ENCODE measurements around the gene LYRM1.

- TF ChIP-seq CTCF (conservative IDR thresholded peaks at IDR 0.05; ENCODE audit: low read depth in 2 of 2) (no peak), POLR2AphosphoS5 (IDR thresholded peaks at IDR 0.05; ENCODE audit: low read depth) (no peak), EZH2phosphoT487 (IDR thresholded peaks at IDR 0.05; ENCODE audit: unreplicated experiment) (no peak), ZNF331 (CRISPR knock-in tag; IDR thresholded peaks at IDR 0.05; ENCODE audit: low read depth) (no peak), ZNF114 (CRISPR knock-in tag; IDR thresholded peaks at IDR 0.05) (no peak), REST (IDR thresholded peaks at IDR 0.05; ENCODE audit: unreplicated experiment) (no peak), EZH2 (IDR thresholded peaks at IDR 0.05; ENCODE audit: low read depth, unreplicated experiment) (no peak), CREB1 (CRISPR knock-in tag; IDR thresholded peaks at IDR 0.05; ENCODE audit: low read depth) (no peak), ZNF462 (CRISPR knock-in tag; IDR thresholded peaks at IDR 0.05) (no peak), STAT1 (IDR thresholded peaks at IDR 0.05; ENCODE audit: unreplicated experiment) (no peak), NANOG (IDR thresholded peaks at IDR 0.05; ENCODE audit: borderline replicate concordance) (no peak), JUNB (IDR thresholded peaks at IDR 0.05; ENCODE audit: unreplicated experiment) (no peak), ETS1 (IDR thresholded peaks at IDR 0.05) (no peak)
Measured at GRCh38 chr16:20883554-20884239, 16.9 kb upstream of the LYRM1 start.
